HG03571 (cell line): ENCODE measurements around the gene WWOX.

Experiments used
- ATAC-seq: cut with Tn5 transposase; IDR thresholded peaks from one replicate; pipeline ENCODE4 v1.9.1; 2021; ENCODE audit not compliant: unreplicated experiment

Gene WWOX

DNA sequence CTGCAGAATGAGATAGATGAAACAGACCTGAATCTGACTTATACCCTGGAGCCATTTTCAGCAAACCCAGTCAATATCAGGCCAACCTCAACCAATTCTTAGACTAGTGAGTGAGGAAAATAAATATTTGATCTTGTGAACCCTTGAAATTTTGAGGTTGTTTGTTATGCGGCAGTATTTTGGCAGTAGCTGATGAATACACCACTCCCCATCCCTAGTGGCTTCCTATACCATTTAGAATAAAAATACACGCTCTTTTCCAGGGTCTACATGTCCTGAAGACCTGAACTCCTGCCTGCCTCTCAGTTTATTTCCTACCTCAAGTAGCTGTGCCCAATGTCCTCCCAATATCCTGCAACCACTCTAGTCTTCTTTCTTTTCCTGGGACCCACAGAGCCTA lies 647.3 kb downstream of the WWOX start:
- ATAC-seq = no peak

DNA sequence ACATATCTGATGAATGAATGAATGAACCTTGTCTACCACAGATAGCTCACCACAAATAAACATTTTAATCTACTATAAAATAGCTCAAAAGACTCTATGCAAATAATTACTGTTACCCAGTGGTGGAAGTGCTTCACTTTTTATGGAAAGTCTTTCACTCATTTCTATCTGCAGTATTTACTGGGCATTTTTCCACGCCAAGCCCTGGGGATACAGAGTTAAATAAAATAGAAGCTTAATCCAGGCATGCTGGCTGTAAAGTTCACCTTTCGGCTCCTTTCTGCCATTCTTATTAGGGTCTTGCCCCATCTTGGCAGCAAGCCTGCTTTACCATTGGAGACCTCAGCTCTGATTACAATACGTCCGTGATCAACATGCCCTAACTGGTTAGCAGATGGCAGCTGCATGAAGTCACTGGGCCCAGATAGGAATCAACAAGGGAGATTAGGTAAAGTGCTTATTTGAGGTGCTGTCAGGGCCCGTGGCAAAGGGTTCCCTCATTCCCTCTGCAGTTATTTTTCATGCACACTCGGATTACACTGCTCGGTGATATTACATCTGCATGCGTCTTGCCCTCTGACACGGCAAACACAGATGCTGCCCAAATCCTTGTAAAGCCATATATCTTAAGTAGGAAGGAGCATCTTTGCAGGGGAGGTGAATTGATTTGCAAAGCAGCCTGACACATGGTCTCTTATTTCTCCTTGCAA lies 648.9 kb downstream of the WWOX start:
- no peak for ATAC-seq

GRCh38 chr16:78749745-78750268 lies 650.4 kb downstream of the WWOX start:
- ATAC-seq = peak; percentile 71

DNA sequence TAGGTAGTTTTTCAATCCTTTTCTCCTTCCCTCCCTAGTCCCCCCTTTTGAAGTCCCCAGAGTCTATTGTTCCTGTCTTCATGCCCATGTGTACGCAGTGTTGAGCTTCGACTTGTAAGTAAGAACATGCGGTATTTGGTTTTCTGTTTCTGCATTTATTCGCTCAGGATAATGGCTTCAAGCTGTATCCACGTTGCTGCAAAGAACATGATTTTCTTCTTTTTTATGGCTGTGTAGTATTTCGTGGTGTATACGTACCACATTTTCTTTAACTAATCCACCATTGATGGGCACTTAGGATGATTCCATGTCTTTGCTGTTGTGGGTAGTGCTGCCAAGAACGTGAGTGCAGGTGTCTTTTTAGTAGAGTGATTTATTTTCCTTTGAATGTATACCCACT lies 651.2 kb downstream of the WWOX start:
- no peak for ATAC-seq

GRCh38 chr16:78751601-78752000 lies 652.1 kb downstream of the WWOX start:
- ATAC-seq = no peak

GRCh38 chr16:78754713-78755112 lies 655.3 kb downstream of the WWOX start:
- ATAC-seq = no peak

- ATAC-seq = no peak
These were observed 656.6 kb downstream of the WWOX start for GRCh38 chr16:78755751-78756661.

GRCh38 chr16:78759596-78759995 lies 660.1 kb downstream of the WWOX start:
- ATAC-seq = no peak

GRCh38 chr16:78760611-78761010 lies 661.2 kb downstream of the WWOX start:
- ATAC-seq = no peak

- ATAC-seq = peak; percentile 80
These were observed 662.0 kb downstream of the WWOX start for GRCh38 chr16:78761427-78761826.

DNA sequence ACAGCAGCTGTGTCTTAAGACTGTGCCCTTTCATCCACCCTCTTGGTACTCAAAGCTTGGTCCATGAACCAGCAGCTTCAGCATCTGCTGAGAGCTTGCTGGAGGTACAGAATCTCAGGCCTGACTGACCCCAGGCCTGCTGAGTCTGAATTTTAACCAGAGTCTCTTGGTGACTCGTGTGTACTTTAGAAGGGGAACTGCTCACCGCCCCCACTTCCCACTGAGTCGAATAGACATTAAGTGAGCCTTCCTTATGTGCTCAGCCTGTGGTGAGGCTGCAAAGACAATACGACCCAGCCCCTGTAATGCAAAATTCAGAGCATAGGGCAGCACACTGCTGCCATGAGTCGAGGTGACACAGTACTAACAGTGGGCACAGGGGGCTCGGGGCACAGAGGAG lies 662.8 kb downstream of the WWOX start:
- peak; percentile 50 for ATAC-seq

- no peak for ATAC-seq
These were observed 664.5 kb downstream of the WWOX start for GRCh38 chr16:78763821-78764440.

- ATAC-seq = no peak
These were observed 665.0 kb downstream of the WWOX start for GRCh38 chr16:78764478-78764877.

GRCh38 chr16:78768226-78768625 lies 668.8 kb downstream of the WWOX start:
- ATAC-seq = no peak

GRCh38 chr16:78768718-78769117 lies 669.3 kb downstream of the WWOX start:
- no peak for ATAC-seq

GRCh38 chr16:78770353-78771091 lies 671.1 kb downstream of the WWOX start:
- ATAC-seq = peak; percentile 79

DNA sequence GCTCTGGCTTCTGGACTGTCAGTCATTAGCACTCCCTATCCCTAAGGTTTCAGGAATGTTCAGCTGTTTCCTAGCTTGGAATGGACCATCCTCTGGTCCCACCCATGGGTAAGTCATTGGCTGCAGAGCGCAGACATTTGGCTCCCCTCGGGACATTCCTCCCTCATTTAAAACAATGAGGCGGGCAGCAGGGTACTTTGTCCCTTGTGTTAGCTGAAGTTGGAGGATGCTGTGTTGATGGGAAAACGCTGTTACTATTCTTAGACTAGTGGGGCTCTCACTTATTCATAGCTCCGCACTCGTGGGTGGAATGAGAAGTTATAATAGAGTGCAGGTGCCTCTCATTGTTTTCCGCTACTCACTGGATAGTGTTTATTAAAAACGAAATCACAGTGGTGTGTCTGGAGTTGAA lies 673.8 kb downstream of the WWOX start:
- no peak for ATAC-seq

DNA sequence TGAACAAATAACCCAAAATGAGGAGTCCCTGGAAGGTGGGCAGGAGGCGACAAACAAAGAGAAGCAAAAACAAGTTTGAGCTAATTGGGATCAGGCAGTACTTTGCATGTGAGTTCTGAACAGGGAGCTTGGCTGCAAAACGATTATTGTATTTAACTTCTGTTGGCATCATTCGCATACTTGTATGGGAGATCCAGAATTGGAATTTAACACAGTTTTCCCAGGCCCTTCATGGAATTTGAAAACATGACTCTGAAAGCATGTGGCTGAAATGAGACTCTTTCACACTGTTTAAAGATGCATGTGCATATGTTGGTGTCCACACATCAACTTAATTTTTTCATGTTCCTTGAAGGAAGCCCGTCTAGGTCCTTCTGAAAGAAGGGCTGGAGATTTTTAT lies 674.3 kb downstream of the WWOX start:
- no peak for ATAC-seq

DNA sequence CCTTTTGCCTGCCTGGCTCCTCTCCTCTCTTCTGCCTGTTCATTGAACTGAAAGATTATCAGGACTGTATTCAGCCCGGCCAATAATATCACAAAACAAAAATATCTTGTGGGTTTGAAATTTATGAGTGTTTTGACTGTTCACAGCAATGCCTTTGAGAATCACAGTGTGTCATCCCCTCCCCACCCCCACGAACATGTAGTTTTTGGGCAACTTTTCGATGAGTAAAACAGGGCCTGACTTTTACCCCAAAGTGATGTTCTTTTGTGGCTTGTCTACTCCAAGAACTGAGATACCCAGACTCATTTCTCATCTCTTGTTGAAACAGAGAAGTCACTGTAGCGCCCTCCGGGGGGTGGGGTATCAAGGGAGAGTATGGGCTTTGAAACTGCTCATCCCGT lies 675.7 kb downstream of the WWOX start:
- ATAC-seq = no peak

GRCh38 chr16:78778101-78779004 lies 678.9 kb downstream of the WWOX start:
- ATAC-seq = no peak
